NCI-H187 (cell line): ENCODE measurements around the gene XPR1.

Experiments
- DNase-seq, 2 experiments: peaks; one replicate each; lab custom pipeline; 2025; lab: John Stamatoyannopoulos, UW

The XPR1 gene

DNA sequence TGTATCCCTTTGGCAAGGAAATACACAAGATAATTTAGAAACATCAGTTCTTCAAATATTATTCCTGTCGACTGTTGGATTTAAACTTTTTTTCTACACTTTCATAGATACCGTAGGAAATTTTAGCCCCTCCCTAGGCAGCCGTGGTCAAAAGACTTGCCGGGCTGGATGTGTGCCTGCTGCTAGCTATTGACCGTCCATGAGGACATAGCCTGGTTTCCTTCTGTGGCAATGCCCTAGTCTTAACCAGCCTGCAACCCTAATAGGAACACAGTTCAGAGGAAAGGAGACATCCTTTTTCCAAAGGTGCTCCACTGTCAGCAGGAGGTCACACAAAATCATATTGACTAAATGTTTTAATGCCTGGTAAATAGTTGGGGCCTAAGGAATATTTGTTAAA, 260.4 kb downstream of the XPR1 start:
- DNase-seq, result no peak

GRCh38 chr1:180892675-180893074, 260.9 kb downstream of the XPR1 start:
- DNase-seq, result no peak

- DNase-seq, result no peak
Observed at GRCh38 chr1:180893614-180894013, 261.8 kb downstream of the XPR1 start.

GRCh38 chr1:180896161-180896560, 264.3 kb downstream of the XPR1 start:
- DNase-seq, result no peak

GRCh38 chr1:180898441-180899219, 266.8 kb downstream of the XPR1 start:
- DNase-seq, result no peak

GRCh38 chr1:180899262-180899661, 267.4 kb downstream of the XPR1 start:
- no peak for DNase-seq

- DNase-seq, result no peak
Observed at GRCh38 chr1:180901076-180901990, 269.5 kb downstream of the XPR1 start.

DNA sequence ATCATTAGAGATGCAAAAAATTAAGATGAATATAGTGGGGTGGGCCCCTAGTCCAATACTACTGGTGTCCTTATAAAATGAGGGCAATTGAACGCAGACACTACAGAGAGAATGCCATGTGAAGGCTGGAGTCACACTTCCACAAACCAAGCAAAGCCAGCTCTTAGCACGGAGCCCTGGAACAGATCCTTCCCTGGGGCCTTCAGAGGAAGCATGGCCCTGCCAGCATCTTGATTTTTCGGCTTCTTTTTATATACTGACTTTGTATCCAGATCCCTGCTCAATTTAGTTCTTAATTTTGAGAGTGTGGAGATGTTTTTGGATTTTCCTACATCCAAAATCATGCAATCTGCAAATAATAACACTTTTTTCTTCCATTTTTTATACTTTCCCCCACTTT, 270.7 kb downstream of the XPR1 start:
- no peak for DNase-seq

- DNase-seq, result no peak
Observed at GRCh38 chr1:180905927-180906326, 274.1 kb downstream of the XPR1 start.

DNA sequence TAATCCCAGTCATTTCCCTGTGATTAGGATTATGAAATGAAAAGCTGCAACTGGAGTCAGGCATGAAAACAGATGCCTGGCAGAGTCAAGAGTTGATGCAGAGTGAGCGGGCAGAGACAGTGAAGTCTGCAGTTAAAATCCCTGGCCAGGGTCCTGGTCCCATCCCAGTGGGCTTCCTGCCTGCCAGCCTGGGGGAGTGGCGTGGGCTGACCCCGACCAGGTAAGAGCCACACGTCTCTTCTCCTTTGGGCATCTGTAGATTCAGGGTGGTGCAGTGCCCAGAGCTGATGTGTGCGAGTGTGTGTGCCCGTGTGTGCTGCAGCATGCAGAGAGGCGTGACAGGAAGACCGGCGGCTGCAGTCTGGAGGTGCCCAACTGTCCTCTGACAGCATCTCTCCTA, 274.7 kb downstream of the XPR1 start:
- no peak for DNase-seq

DNA sequence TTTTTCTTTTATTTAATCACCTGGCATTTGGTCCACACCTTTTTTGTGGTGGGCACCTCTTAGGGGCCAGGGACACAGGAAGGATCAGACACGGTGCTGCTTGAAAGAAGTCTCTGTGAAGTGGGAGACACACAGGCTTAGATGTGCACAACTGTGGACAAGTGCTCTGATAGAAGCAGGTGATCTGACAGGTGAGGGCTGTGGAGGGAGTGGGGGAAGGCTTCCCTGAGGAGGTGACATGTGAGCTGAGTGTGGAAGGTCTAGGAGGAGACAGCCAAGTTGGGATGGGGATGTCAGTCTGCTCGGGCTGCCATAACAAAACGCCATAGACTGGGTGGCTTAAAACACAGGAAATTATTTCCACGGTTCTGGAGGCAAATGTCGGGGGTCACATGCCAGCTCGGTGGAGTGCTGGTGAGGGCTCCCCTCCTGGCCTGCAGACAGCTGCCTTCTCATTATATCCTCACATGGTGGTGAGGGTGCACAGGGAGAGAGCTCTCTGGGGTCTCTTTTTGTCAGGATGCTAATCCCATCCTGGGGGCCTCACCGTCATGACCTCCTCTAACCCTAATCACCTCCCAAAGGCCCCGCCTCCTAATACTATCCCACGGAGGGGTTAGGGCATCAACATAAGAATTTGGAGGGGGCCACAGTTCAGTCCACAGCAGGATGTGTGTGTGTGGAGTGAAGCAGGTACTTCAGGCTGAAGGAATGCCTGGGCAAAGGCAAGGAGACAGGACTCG, 275.7 kb downstream of the XPR1 start:
- DNase-seq, result no peak

- no peak for DNase-seq
Observed at GRCh38 chr1:180908074-180908765, 276.4 kb downstream of the XPR1 start.

GRCh38 chr1:180909005-180909414, 277.2 kb downstream of the XPR1 start:
- DNase-seq, result no peak

- no peak for DNase-seq
Observed at GRCh38 chr1:180909462-180909976, 277.7 kb downstream of the XPR1 start.

DNA sequence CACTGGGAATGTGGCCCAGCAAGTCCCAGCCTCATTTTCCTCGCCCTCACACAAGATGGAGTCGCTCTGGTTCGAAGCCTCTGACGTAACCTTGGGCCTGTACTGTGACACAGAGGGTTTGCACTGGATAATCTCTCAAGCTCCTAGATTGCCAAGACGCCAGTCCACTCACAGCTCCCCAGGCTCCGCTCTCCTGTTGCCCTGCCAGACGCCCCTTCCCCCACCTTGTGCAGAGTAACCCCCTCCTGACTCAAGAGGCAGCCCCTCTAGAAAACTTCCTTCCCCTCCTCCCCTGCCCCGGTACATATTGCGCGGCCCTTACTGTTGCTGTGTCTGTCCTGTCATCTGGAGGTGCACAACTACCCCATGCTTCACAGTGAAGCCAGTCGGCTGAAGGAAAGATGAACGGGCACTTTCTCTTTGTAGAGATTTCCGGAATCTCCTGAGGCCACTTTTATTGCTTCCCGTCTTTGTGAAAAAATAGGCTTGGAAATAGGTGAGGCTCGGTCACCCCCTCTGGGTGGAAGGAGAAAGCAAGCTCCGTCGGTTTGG, 279.9 kb downstream of the XPR1 start:
- DNase-seq, result no peak

DNA sequence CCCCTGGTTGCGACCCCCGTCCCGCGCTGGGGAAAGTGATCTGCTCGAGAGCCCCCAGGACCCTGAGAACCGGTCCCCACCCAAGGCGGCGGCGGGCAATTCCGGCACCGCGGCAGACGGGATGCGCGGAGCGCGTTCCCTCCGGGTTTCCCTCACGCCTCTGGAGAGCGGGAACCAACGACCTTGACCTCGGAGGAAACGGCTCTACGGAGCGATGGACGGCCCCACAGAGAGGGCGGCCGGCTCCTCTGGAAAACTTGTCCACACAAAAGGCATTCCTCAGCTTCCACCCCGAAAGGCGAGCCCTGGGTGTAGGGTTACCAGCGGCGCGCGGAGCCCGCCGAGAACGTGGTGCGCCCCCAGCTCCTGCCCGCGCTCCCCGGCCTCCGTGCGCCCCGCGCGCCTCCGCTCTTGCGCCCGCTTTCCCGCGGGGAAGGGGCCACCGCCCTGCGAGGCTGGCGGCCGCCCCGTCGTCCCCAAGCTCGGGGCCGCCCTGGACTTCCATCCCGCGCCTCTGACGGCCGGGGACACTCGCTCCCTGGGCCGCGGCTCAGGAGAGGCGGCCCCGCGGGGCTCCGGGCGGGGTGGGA, 280.5 kb downstream of the XPR1 start:
- no peak for DNase-seq

GRCh38 chr1:180912801-180913565, 281.2 kb downstream of the XPR1 start, which contains the start of gene KIAA1614:
KIAA1614 (plus strand) TSS chr1:180912897; CDS start chr1:180913244, 347 bp downstream.
- DNase-seq, result no peak

DNA sequence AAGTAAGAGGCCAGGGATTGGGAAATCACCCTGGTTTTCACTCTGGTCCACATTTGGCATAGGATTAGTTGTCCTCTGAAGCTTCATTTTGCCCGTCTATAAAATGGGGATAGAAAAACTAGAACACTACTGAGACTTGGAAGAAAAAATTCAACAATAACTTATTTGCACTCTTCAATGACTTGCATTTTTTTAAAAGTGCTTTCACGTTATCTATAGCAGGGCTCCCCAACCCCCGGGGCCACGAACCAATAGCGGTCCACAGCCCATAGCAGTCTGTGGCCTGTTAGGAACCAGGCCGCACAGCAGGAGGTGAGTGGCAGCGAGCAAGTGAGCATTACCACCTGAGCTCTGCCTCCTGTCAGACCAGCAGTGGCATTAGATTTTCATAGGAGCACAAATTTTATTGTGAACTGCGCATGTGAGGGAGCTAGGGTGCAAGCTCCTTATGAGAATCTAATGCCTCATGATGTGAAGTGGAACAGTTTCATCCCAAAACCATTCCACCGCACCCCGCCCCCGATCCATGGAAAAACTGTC, 283.7 kb downstream of the XPR1 start:
- no peak for DNase-seq

GRCh38 chr1:180916012-180916770, 284.4 kb downstream of the XPR1 start:
- DNase-seq, result no peak
